ENCODE results near the gene MDP1. TPM values are rescaled to one million over a fixed set of nuclear protein-coding genes. Genes with fewer than 3 reads are reported as not detected.

MDP1 gene
- 31.6 TPM for polyA plus RNA-seq (2013, experiment 1 of 2)
- polyA plus RNA-seq (2013, experiment 2 of 2): 33.1 TPM

GRCh38 chr14:24215495-24216344, at the start of gene MDP1:
MDP1 (minus strand) TSS chr14:24216066; CDS start chr14:24215955, 111 bp downstream.
- Histone ChIP-seq H3K9ac (ENCODE audit: low read length) (peak within 1 kb of the TSS; percentile 91), H4K5ac (ENCODE audit: low read length) (no peak within 1 kb of the TSS), H3K27ac (ENCODE audit: low read depth, low read length) (no peak within 1 kb of the TSS), H2BK5ac (ENCODE audit: low read length) (peak within 1 kb of the TSS; percentile 14), H2AK5ac (ENCODE audit: low read length) (no peak within 1 kb of the TSS), H3K36me3 (ENCODE audit: control insufficient read depth, insufficient read depth, low read length) (no peaks in the 10 kb centered on the region), H2BK15ac (replicated peaks; ENCODE audit: low read depth) (no peak within 1 kb of the TSS), H3K27me3 (ENCODE audit: insufficient read depth, low read length, poor library complexity) (no peaks in the 10 kb centered on the region), H3K4me2 (ENCODE audit: low read length) (peak within 1 kb of the TSS; percentile 85), H4K8ac (ENCODE audit: low read depth, low read length) (no peak within 1 kb of the TSS), H2BK120ac (ENCODE audit: low read depth, low read length) (no peak within 1 kb of the TSS), H3K79me2 (ENCODE audit: control insufficient read depth, insufficient read depth, low read length) (no peaks in the 10 kb centered on the region), H3K4ac (ENCODE audit: low read depth, low read length) (no peak within 1 kb of the TSS), H3K18ac (ENCODE audit: low read length) (no peak within 1 kb of the TSS), H3K4me3 (ENCODE audit: low read length) (peak within 1 kb of the TSS; percentile 79), H3K79me1 (ENCODE audit: low read length) (no peaks in the 10 kb centered on the region), H3K56ac (ENCODE audit: low read length) (peak within 1 kb of the TSS; percentile 96), H3K23ac (ENCODE audit: low read length) (peak within 1 kb of the TSS; percentile 54), H3K4me1 (ENCODE audit: control insufficient read depth, low read depth, low read length) (peaks cover 4% of the 10 kb centered on the region)
- WGBS (ENCODE audit: extremely low coverage, insufficient coverage, low lambda C conversion rate): no CpG with 5 or more reads among the region's 40 CpGs
- DNase-seq: peak; percentile 93

DNA sequence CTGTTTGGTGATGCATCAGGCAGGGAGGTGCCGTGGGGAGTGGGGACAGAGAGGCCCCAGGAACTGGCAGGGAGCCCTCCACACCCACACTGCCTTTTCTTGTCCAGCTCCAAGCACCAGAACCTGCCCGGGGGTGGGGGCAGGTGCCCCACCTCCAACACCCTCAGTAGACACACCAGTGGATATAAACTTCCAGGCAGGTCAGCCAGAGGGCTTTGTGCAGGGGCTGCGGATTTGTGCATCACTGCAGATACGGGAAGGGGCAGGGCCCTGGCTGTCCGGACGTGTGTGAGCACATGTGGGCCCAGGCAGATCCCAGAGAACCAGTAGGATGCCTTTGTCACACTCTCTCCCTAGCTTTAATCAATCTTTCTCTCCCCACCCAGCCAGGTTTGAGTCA, 48.4 kb upstream of the MDP1 start:
- no peak overlapping the region for H2BK15ac ChIP-seq (replicated peaks; ENCODE audit: low read depth)
- no peak overlapping the region for H4K8ac ChIP-seq (ENCODE audit: low read depth, low read length)
- no peak overlapping the region for H3K27ac ChIP-seq (ENCODE audit: low read depth, low read length)
- no peaks in the 10 kb centered on the region for H3K27me3 ChIP-seq (ENCODE audit: insufficient read depth, low read length, poor library complexity)
- H2BK120ac ChIP-seq (ENCODE audit: low read depth, low read length): no peak overlapping the region
- no peak overlapping the region for H3K9ac ChIP-seq (ENCODE audit: low read length)
- H3K56ac ChIP-seq (ENCODE audit: low read length): no peak overlapping the region
- H3K36me3 ChIP-seq (ENCODE audit: control insufficient read depth, insufficient read depth, low read length): no peaks in the 10 kb centered on the region
- H3K79me1 ChIP-seq (ENCODE audit: low read length): no peaks in the 10 kb centered on the region
- H3K4me1 ChIP-seq (ENCODE audit: control insufficient read depth, low read depth, low read length): no peaks in the 10 kb centered on the region
- no peak for DNase-seq
- H3K4ac ChIP-seq (ENCODE audit: low read depth, low read length): no peak overlapping the region
- H2AK5ac ChIP-seq (ENCODE audit: low read length): no peak overlapping the region
- H3K18ac ChIP-seq (ENCODE audit: low read length): no peak overlapping the region
- H4K5ac ChIP-seq (ENCODE audit: low read length): no peak overlapping the region
- no peak overlapping the region for H3K4me2 ChIP-seq (ENCODE audit: low read length)
- no CpG with 5 or more reads among the region's 6 CpGs for WGBS (ENCODE audit: extremely low coverage, insufficient coverage, low lambda C conversion rate)
- no peak overlapping the region for H3K4me3 ChIP-seq (ENCODE audit: low read length)
- H3K23ac ChIP-seq (ENCODE audit: low read length): no peak overlapping the region
- H2BK5ac ChIP-seq (ENCODE audit: low read length): no peak overlapping the region
- no peaks in the 10 kb centered on the region for H3K79me2 ChIP-seq (ENCODE audit: control insufficient read depth, insufficient read depth, low read length)

DNA sequence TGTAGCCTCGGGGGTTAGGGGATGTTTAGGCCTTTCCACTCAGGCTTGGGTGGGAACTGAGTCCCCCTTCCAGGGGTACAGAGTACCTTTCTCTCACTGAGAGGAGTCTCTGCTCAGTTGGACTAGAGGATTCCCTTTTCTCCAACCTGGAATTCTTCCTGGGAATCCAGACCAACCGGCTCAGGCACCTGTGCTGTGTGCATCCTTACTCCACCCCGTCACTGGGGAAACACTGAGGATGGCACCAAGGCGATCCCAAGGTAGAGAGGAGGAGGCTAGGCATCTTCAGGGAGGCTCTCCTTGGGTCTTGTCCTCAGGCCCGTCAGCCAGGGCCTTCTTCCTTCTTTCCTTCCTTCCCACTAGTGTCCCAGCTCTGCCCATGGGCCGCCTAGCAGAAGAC, 48.0 kb upstream of the MDP1 start:
- Histone ChIP-seq H2BK5ac (ENCODE audit: low read length) (no peak overlapping the region), H3K36me3 (ENCODE audit: control insufficient read depth, insufficient read depth, low read length) (no peaks in the 10 kb centered on the region), H3K4me1 (ENCODE audit: control insufficient read depth, low read depth, low read length) (no peaks in the 10 kb centered on the region), H3K9ac (ENCODE audit: low read length) (no peak overlapping the region), H3K4me2 (ENCODE audit: low read length) (no peak overlapping the region), H3K56ac (ENCODE audit: low read length) (no peak overlapping the region), H2BK120ac (ENCODE audit: low read depth, low read length) (no peak overlapping the region), H3K79me2 (ENCODE audit: control insufficient read depth, insufficient read depth, low read length) (no peaks in the 10 kb centered on the region), H4K5ac (ENCODE audit: low read length) (no peak overlapping the region), H3K4me3 (ENCODE audit: low read length) (no peak overlapping the region), H3K23ac (ENCODE audit: low read length) (no peak overlapping the region), H3K27me3 (ENCODE audit: insufficient read depth, low read length, poor library complexity) (no peaks in the 10 kb centered on the region), H4K8ac (ENCODE audit: low read depth, low read length) (no peak overlapping the region), H2AK5ac (ENCODE audit: low read length) (no peak overlapping the region), H3K4ac (ENCODE audit: low read depth, low read length) (no peak overlapping the region), H3K27ac (ENCODE audit: low read depth, low read length) (no peak overlapping the region), H3K18ac (ENCODE audit: low read length) (no peak overlapping the region), H2BK15ac (replicated peaks; ENCODE audit: low read depth) (no peak overlapping the region), H3K79me1 (ENCODE audit: low read length) (no peaks in the 10 kb centered on the region)
- peak; percentile 2 for DNase-seq
- no CpG with 5 or more reads among the region's 6 CpGs for WGBS (ENCODE audit: extremely low coverage, insufficient coverage, low lambda C conversion rate)

DNA sequence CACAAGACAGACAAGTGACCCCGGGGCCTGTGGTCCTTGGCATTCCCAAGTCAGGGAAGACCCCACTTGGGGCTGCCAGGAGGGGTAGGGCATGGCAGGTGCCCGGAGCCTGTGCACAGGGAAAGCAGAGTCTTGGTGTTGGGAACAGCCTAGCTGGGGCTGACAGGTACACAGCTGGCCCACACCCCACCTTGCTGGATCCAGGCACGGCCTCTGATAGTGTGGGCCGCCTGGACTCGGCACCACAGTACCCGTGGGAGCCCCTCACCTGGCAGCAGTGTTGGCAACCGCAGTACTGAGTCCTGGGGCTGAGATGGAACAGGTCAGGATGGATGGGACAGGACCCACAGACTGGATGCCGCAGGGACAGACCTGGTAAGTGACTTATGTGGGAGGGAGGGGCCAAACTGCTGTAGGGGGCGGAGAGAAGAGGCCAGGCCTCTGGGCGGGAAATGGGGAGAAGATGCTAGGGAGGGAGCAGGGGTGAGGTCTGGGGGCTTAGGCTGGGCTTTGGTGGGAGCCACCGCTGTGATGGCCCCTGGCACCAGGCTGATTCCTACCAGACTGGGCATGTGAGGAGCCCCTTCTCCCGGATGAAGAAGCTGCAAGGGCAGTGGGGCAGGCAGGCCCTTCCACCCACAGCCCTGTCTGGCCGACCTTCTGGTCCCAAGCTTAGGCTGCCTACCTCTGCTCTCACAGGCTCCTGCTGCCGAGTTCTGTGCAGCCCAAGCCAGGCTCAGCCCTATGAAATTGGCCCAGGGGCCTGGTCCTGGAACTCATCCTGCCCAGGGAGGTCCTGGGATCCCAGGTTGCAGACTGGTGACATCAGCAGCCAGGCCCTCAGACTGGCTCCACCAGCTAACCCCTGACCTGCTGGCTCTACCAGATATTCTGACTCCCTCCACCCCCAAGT, 47.2 kb upstream of the MDP1 start, which contains the start of gene TGM1:
Gene TGM1 (minus strand): TSS at position 357 of the 913 bp plus-strand sequence. CDS start 825 bp downstream, outside the sequence.
- H3K4ac ChIP-seq (ENCODE audit: low read depth, low read length): no peak within 1 kb of the TSS
- no peaks in the 10 kb centered on the region for H3K27me3 ChIP-seq (ENCODE audit: insufficient read depth, low read length, poor library complexity)
- no peaks in the 10 kb centered on the region for H3K36me3 ChIP-seq (ENCODE audit: control insufficient read depth, insufficient read depth, low read length)
- WGBS (ENCODE audit: extremely low coverage, insufficient coverage, low lambda C conversion rate): no CpG with 5 or more reads among the region's 14 CpGs
- H3K56ac ChIP-seq (ENCODE audit: low read length): peak within 1 kb of the TSS; percentile 10
- no peak within 1 kb of the TSS for H2BK120ac ChIP-seq (ENCODE audit: low read depth, low read length)
- no peak within 1 kb of the TSS for H3K27ac ChIP-seq (ENCODE audit: low read depth, low read length)
- no peak within 1 kb of the TSS for H3K4me2 ChIP-seq (ENCODE audit: low read length)
- no peak within 1 kb of the TSS for H3K9ac ChIP-seq (ENCODE audit: low read length)
- no peak within 1 kb of the TSS for H3K23ac ChIP-seq (ENCODE audit: low read length)
- no peaks in the 10 kb centered on the region for H3K79me2 ChIP-seq (ENCODE audit: control insufficient read depth, insufficient read depth, low read length)
- H2BK5ac ChIP-seq (ENCODE audit: low read length): no peak within 1 kb of the TSS
- DNase-seq: peak; percentile 67
- H3K4me3 ChIP-seq (ENCODE audit: low read length): no peak within 1 kb of the TSS
- H3K4me1 ChIP-seq (ENCODE audit: control insufficient read depth, low read depth, low read length): no peaks in the 10 kb centered on the region
- H3K79me1 ChIP-seq (ENCODE audit: low read length): no peaks in the 10 kb centered on the region
- no peak within 1 kb of the TSS for H4K5ac ChIP-seq (ENCODE audit: low read length)
- H2AK5ac ChIP-seq (ENCODE audit: low read length): no peak within 1 kb of the TSS
- H4K8ac ChIP-seq (ENCODE audit: low read depth, low read length): no peak within 1 kb of the TSS
- H2BK15ac ChIP-seq (replicated peaks; ENCODE audit: low read depth): no peak within 1 kb of the TSS
- H3K18ac ChIP-seq (ENCODE audit: low read length): no peak within 1 kb of the TSS

DNA sequence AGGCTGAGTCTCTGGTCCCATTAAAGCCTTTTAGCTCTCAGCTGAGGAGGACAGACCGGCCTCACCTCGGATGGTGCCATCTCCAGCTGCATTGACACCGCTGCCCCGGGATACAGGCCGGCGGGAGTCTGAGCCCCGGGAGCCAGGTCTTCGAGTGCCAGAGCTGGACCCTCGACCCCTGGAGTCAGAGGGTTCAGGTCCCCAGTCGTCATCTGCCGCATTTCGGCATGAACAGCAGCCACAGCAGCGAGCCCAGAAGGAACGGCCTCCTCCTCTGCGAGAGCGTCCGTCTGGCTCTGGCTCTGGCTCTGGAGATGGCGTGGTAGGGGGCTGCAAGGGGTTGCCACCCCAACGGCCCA, 46.1 kb upstream of the MDP1 start:
- Histone ChIP-seq H3K4me2 (ENCODE audit: low read length) (no peak overlapping the region), H3K56ac (ENCODE audit: low read length) (no peak overlapping the region), H3K79me2 (ENCODE audit: control insufficient read depth, insufficient read depth, low read length) (no peaks in the 10 kb centered on the region), H2BK5ac (ENCODE audit: low read length) (no peak overlapping the region), H3K36me3 (ENCODE audit: control insufficient read depth, insufficient read depth, low read length) (no peaks in the 10 kb centered on the region), H2AK5ac (ENCODE audit: low read length) (no peak overlapping the region), H3K27me3 (ENCODE audit: insufficient read depth, low read length, poor library complexity) (no peaks in the 10 kb centered on the region), H2BK120ac (ENCODE audit: low read depth, low read length) (no peak overlapping the region), H3K9ac (ENCODE audit: low read length) (no peak overlapping the region), H4K5ac (ENCODE audit: low read length) (no peak overlapping the region), H3K4me1 (ENCODE audit: control insufficient read depth, low read depth, low read length) (no peaks in the 10 kb centered on the region), H4K8ac (ENCODE audit: low read depth, low read length) (no peak overlapping the region), H3K27ac (ENCODE audit: low read depth, low read length) (no peak overlapping the region), H3K18ac (ENCODE audit: low read length) (no peak overlapping the region), H3K4me3 (ENCODE audit: low read length) (no peak overlapping the region), H3K79me1 (ENCODE audit: low read length) (no peaks in the 10 kb centered on the region), H3K23ac (ENCODE audit: low read length) (no peak overlapping the region), H3K4ac (ENCODE audit: low read depth, low read length) (no peak overlapping the region), H2BK15ac (replicated peaks; ENCODE audit: low read depth) (no peak overlapping the region)
- WGBS (ENCODE audit: extremely low coverage, insufficient coverage, low lambda C conversion rate): no CpG with 5 or more reads among the region's 19 CpGs
- DNase-seq: no peak
